Neural progenitor cell (in vitro differentiated cells): Measurements from ENCODE around the gene HMGB1.

Source experiments
- EZH2phosphoT487 ChIP-seq: fragments of 200-600 bp; sonication (generic); IDR thresholded peaks from 2 replicates; pipeline ENCODE4 v1.6.1; 2017; ENCODE audit warnings: antibody characterized with exemption
- TF ChIP-seq, protein P1 (sequence below): fragments of 200-600 bp; sonication (generic); IDR thresholded peaks from 2 replicates; pipeline ENCODE4 v1.5.1; 2017; ENCODE audit warnings: antibody characterized with exemption, mild to moderate bottlenecking

GRCh38 chr13:30487075-30487470 is 21.3 kb upstream of the HMGB1 start:
- TF ChIP-seq, protein P1, sequence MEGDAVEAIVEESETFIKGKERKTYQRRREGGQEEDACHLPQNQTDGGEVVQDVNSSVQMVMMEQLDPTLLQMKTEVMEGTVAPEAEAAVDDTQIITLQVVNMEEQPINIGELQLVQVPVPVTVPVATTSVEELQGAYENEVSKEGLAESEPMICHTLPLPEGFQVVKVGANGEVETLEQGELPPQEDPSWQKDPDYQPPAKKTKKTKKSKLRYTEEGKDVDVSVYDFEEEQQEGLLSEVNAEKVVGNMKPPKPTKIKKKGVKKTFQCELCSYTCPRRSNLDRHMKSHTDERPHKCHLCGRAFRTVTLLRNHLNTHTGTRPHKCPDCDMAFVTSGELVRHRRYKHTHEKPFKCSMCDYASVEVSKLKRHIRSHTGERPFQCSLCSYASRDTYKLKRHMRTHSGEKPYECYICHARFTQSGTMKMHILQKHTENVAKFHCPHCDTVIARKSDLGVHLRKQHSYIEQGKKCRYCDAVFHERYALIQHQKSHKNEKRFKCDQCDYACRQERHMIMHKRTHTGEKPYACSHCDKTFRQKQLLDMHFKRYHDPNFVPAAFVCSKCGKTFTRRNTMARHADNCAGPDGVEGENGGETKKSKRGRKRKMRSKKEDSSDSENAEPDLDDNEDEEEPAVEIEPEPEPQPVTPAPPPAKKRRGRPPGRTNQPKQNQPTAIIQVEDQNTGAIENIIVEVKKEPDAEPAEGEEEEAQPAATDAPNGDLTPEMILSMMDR, result no peak
- TF ChIP-seq EZH2phosphoT487, result no peak
